B cell (primary cell): Measurements from ENCODE around the gene SFSWAP. TPM values are rescaled to one million over a fixed set of nuclear protein-coding genes. Genes with fewer than 3 reads are reported as not detected.

ENCODE experiments used
- ATAC-seq: fragments of 200-7000 bp; cut with Tn5 transposase; one replicate; pipeline ENCODE4 v1.10.0; 2021; ENCODE audit warnings: low read depth, mild to moderate bottlenecking, moderate number of reproducible peaks, moderate library complexity
- CTCF ChIA-PET: fragments of 350-600 bp; sonication (Branson Sonifier 250); formaldehyde crosslinking; loops from one replicate; lab custom pipeline; 2021; ENCODE audit warnings: antibody characterized with exemption, inconsistent platforms; lab: Charles Lee
- POLR2A ChIA-PET: fragments of 350-600 bp; sonication (Branson Sonifier 250); formaldehyde crosslinking; loops from one replicate; lab custom pipeline; 2021; ENCODE audit warnings: antibody characterized with exemption; lab: Charles Lee
- DNase-seq: peaks from one replicate; pipeline ENCODE4 v3.0.0; 2013
- H2AFZ ChIP-seq: 2 replicates; pipeline ENCODE4 v1.6.1; 2012; ENCODE audit warnings: mild to moderate bottlenecking, low read depth, low read length; ENCODE audit not compliant: insufficient read depth, poor library complexity, severe bottlenecking
- H3K27ac ChIP-seq, 2 donors: 1 replicate in 1 of 2; 2 replicates in 1 of 2; pipeline ENCODE4 v1.5.1; 2012 to 2013; ENCODE audit warnings: low read length in 2 of 2, mild to moderate bottlenecking in 2 of 2, moderate library complexity in 1 of 2
- H3K27me3 ChIP-seq, 4 experiments: fragments of 200-600 bp in 1 of 4; sonication (generic) in 1 of 4; replicated peaks in 1 of 4; 1 replicate in 2 of 4; 2 replicates in 2 of 4; pipeline versions ENCODE4 v1.6.1 to v1.7.0; 2013 to 2016; ENCODE audit warnings: low read length in 3 of 4, mild to moderate bottlenecking in 2 of 4, mixed read lengths in 1 of 4, moderate library complexity in 1 of 4; ENCODE audit not compliant: insufficient read depth in 4 of 4, control insufficient read depth in 3 of 4; ENCODE audit errors: control extremely low read depth in 1 of 4
- H3K36me3 ChIP-seq, 2 experiments: replicated peaks in 1 of 2; 1 replicate in 1 of 2; 2 replicates in 1 of 2; pipeline versions ENCODE4 v1.6.1 to v1.7.1; 2013; ENCODE audit warnings: low read length in 1 of 2; ENCODE audit not compliant: insufficient read depth in 2 of 2, control insufficient read depth in 1 of 2; ENCODE audit errors: control extremely low read depth in 1 of 2, extremely low read depth in 1 of 2
- H3K4me1 ChIP-seq, 2 donors: fragments of 200-600 bp in 1 of 2; sonication (generic) in 1 of 2; 1 replicate in 1 of 2; 2 replicates in 1 of 2; pipeline versions ENCODE4 v1.5.1 to v1.6.1; 2013 to 2017; ENCODE audit warnings: low read length in 2 of 2; ENCODE audit not compliant: control insufficient read depth in 2 of 2, insufficient read depth in 2 of 2
- H3K4me2 ChIP-seq: replicated peaks from 2 replicates; pipeline ENCODE3; 2012; ENCODE audit warnings: mild to moderate bottlenecking, low read depth, low read length; ENCODE audit not compliant: poor library complexity, severe bottlenecking
- H3K4me3 ChIP-seq, 5 experiments: fragments of 200-600 bp in 1 of 5; sonication (generic) in 1 of 5; 1 replicate in 3 of 5; 2 replicates in 2 of 5; pipeline versions ENCODE4 v1.5.1 to v1.7.0; 2011 to 2016; ENCODE audit warnings: low read length in 4 of 5, mild to moderate bottlenecking in 4 of 5, low read depth in 2 of 5, control low read depth in 1 of 5, moderate library complexity in 1 of 5; ENCODE audit not compliant: insufficient read depth in 1 of 5; ENCODE audit errors: control extremely low read depth in 1 of 5, extremely low read depth in 1 of 5
- H3K79me2 ChIP-seq: fragments of 200-600 bp; sonication (generic); one replicate; pipeline ENCODE4 v1.6.0; 2016; ENCODE audit warnings: low read length; ENCODE audit not compliant: control insufficient read depth, insufficient read depth
- H3K9ac ChIP-seq: fragments of 200-600 bp; sonication (generic); 2 replicates; pipeline ENCODE4 v1.6.1; 2017; ENCODE audit warnings: mild to moderate bottlenecking, low read length, moderate library complexity
- H3K9me3 ChIP-seq, 3 donors: one replicate each; pipeline versions ENCODE4 v1.6.1 to v1.7.1; 2013; ENCODE audit warnings: low read length in 2 of 3; ENCODE audit not compliant: control insufficient read depth in 2 of 3, insufficient read depth in 1 of 3; ENCODE audit errors: control extremely low read depth in 1 of 3
- H4K20me1 ChIP-seq: 2 replicates; pipeline ENCODE4 v1.6.0; 2012; ENCODE audit warnings: mild to moderate bottlenecking, low read length; ENCODE audit not compliant: insufficient read depth, control insufficient read depth, poor library complexity, severe bottlenecking
- H3K27ac Mint-ChIP-seq: one replicate; pipeline ENCODE4 v1.8.0; 2021; ENCODE audit warnings: mixed read lengths
- H3K27me3 Mint-ChIP-seq: one replicate; pipeline ENCODE4 v1.8.0; 2021; ENCODE audit warnings: mixed read lengths
- H3K4me1 Mint-ChIP-seq: one replicate; pipeline ENCODE4 v1.8.0; 2021; ENCODE audit warnings: mixed read lengths
- H3K4me3 Mint-ChIP-seq: one replicate; pipeline ENCODE4 v1.8.0; 2021; ENCODE audit warnings: mixed read lengths
- H3K9me3 Mint-ChIP-seq: one replicate; pipeline ENCODE4 v1.8.0; 2022; ENCODE audit warnings: mixed read lengths; ENCODE audit not compliant: insufficient read depth
- EZH2 ChIP-seq: IDR thresholded peaks from 2 replicates; pipeline ENCODE4 v1.6.1; 2012; ENCODE audit warnings: borderline replicate concordance, low read depth, mild to moderate bottlenecking, moderate library complexity, low read length; ENCODE audit not compliant: insufficient read depth, poor library complexity, severe bottlenecking
- WGBS: methylation state at CpG from one replicate; pipeline ENCODE4 v1.1.5; 2013; ENCODE audit warnings: missing lambda C conversion rate; ENCODE audit not compliant: insufficient coverage; 5-methylcytosine and 5-hydroxymethylcytosine counted together
- intact Hi-C: fragments of 100-400 bp; cut with micrococcal nuclease; formaldehyde crosslinking; loops from one replicate; pipeline ENCODE4 v1.10.0; 2022
- polyA plus RNA-seq: library from polyadenylated mRNA; depleted of rRNA; stranded (reverse); fragments of >200 nt; gene quantifications from 2 replicates; pipeline ENCODE4 v1.2.3, GENCODE V29; 2012
- total RNA-seq, 2 donors: library from RNA; stranded (reverse); fragments of 120-200 nt in 1 of 2; gene quantifications; 1 replicate in 1 of 2; 2 replicates in 1 of 2; pipeline versions ENCODE4 v1.2.3 to v1.2.4, GENCODE V29; 2013 to 2022
- TF ChIP-seq, protein P1 (sequence below): fragments of 200-600 bp; IDR thresholded peaks from one replicate; pipeline ENCODE4 v1.8.0; 2022; ENCODE audit warnings: antibody characterized with exemption, mild to moderate bottlenecking

SFSWAP gene
- total and polyA plus RNA-seq, 2 donors (not counting 1 experiment from before 2014, with no cell fraction given): 69.3 to 122 TPM

DNA sequence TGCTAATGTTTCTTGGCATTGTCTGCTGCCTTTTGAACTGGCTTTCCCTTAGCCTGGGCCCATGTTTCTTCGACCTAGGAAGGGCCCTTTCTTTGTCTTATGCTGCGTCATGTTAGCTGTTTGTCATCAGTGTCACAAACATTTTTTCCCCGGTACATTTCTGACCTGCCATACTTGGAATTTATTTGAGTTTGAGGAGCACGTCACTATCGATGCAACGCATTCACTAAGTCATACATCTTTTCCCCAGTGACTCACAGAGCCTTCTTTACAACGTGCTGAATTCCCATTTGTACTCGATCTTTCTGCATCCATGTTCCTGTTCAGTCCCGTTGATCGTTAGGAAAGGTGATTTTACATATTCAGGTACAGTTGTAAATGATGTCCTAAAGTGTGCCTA, 61.1 kb downstream of the SFSWAP start:
- CTCF ChIA-PET: no interaction called here
- Mint-ChIP-seq H3K27me3 (no peaks in the 10 kb centered on the region), H3K4me1 (peaks cover 79% of the 10 kb centered on the region), H3K4me3 (no peak overlapping the region), H3K27ac (peak overlapping the region; percentile 53), H3K9me3 (no peaks in the 10 kb centered on the region)
- Histone ChIP-seq H3K9me3 (no peaks in the 10 kb centered on the region), H4K20me1 (no peaks in the 10 kb centered on the region), H3K4me3 (no peak overlapping the region), H3K4me1 (peaks cover 69 to 70% of the 10 kb centered on the region in 2 donors), H3K79me2 (peaks cover 10% of the 10 kb centered on the region), H3K9ac (no peak overlapping the region), H3K27me3 (no peaks in the 10 kb centered on the region), H3K27ac (no peak overlapping the region), H2AFZ (no peak overlapping the region), H3K4me2 (no peak overlapping the region), H3K36me3 (peaks cover 4 to 28% of the 10 kb centered on the region in 2 experiments)
- TF ChIP-seq EZH2: no peak
- TF ChIP-seq, protein P1, sequence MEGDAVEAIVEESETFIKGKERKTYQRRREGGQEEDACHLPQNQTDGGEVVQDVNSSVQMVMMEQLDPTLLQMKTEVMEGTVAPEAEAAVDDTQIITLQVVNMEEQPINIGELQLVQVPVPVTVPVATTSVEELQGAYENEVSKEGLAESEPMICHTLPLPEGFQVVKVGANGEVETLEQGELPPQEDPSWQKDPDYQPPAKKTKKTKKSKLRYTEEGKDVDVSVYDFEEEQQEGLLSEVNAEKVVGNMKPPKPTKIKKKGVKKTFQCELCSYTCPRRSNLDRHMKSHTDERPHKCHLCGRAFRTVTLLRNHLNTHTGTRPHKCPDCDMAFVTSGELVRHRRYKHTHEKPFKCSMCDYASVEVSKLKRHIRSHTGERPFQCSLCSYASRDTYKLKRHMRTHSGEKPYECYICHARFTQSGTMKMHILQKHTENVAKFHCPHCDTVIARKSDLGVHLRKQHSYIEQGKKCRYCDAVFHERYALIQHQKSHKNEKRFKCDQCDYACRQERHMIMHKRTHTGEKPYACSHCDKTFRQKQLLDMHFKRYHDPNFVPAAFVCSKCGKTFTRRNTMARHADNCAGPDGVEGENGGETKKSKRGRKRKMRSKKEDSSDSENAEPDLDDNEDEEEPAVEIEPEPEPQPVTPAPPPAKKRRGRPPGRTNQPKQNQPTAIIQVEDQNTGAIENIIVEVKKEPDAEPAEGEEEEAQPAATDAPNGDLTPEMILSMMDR: no peak
- intact Hi-C loops: loop anchor here (5.0 to 10.0 kb wide), 3 partner anchors 60 to 175 kb away; partner anchors contain the start of genes EP400, PUS1 and SFSWAP
- no peak for ATAC-seq
- no peak for DNase-seq
- 100% methylated on average over 5 of the region's 10 CpGs for WGBS
- POLR2A ChIA-PET: no interaction called here

DNA sequence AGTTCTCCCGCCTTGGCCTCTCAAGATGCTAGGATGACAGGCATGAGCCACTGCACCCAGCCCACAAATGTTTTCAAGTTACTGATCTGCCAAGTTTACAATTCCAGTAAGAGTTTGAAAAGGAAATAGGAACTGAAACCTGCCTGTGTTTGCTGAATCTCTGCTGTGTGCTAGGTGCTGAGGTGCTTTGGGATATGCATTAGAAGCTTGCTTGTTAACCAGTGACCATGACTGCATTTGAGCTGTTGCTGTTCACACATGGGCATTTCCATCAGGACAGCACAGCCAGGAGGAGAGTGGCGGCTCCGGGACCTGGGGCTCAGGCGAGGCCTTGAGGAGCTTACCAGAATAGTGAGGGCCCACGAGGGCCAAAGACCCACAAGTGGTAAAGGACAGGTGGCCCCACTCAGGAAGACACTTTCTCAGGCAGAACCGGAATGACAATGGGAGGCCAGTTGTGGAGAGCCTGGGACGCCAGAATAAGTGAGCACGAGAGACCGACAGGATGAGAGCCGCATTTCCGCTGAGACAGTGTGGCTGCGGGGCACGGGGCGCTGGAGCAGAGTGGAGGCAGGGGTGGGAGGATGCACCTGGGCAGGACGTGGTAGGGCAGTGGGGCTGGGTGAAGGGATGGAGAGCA, 62.8 kb downstream of the SFSWAP start:
- Histone ChIP-seq H2AFZ (no peak overlapping the region), H3K79me2 (peaks cover 18% of the 10 kb centered on the region), H4K20me1 (no peaks in the 10 kb centered on the region), H3K36me3 (peaks cover 6 to 27% of the 10 kb centered on the region in 2 experiments), H3K9ac (peak overlapping the region; percentile 63), H3K27ac (peak overlapping the region; percentile 93 to 97), H3K9me3 (no peaks in the 10 kb centered on the region), H3K4me3 (peak overlapping the region in 4 of 5 experiments; percentile 30 to 60 (median 50)), H3K27me3 (no peaks in the 10 kb centered on the region), H3K4me1 (peaks cover 62 to 68% of the 10 kb centered on the region in 2 donors), H3K4me2 (peak overlapping the region; percentile 85)
- WGBS: 2% methylated on average over 13 of the region's 15 CpGs
- DNase-seq: peak; percentile 76
- H3K9me3 Mint-ChIP-seq: no peaks in the 10 kb centered on the region
- CTCF ChIA-PET: interaction anchor here (0.5 to 3.5 kb wide), 6 partner anchors 9 to 638 kb away, joined by 3 to 14 read pairs (median 4); partner anchors contain the start of genes MMP17 and SFSWAP
- TF ChIP-seq, protein P1: no peak
- TF ChIP-seq EZH2: no peak
- peak overlapping the region; percentile 91 for H3K4me3 Mint-ChIP-seq
- POLR2A ChIA-PET: interaction anchor here (0.6 to 1.2 kb wide), 3 partner anchors 22 to 694 kb away, joined by 3 to 5 read pairs (median 4); no protein-coding TSS in a partner anchor
- peak overlapping the region; percentile 97 for H3K27ac Mint-ChIP-seq
- intact Hi-C loops: loop anchor here (1.0 to 10.0 kb wide), 4 partner anchors 7 to 174 kb away; partner anchors contain the start of genes EP400, PUS1 and SFSWAP
- ATAC-seq: peak; percentile 74
- H3K4me1 Mint-ChIP-seq: peaks cover 78% of the 10 kb centered on the region
- H3K27me3 Mint-ChIP-seq: no peaks in the 10 kb centered on the region
